Prostate gland (tissue), 2 donors: ENCODE measurements around the gene SNUPN.

Experiments
- CTCF ChIP-seq, 4 experiments: fragments of 200-600 bp in 2 of 4; fragments of 450-650 bp in 2 of 4; sonication (generic) in 2 of 4; IDR thresholded peaks; 1 replicate in 3 of 4; 2 replicates in 1 of 4; pipeline ENCODE4 v1.5.1; 2016 to 2019; ENCODE audit warnings: antibody characterized with exemption in 4 of 4, mild to moderate bottlenecking in 2 of 4, moderate library complexity in 2 of 4
- POLR2A ChIP-seq: fragments of 450-650 bp; IDR thresholded peaks from one replicate; pipeline ENCODE4 v1.6.1; 2016; ENCODE audit warnings: antibody characterized with exemption, mild to moderate bottlenecking
- POLR2AphosphoS5 ChIP-seq: sonication (generic); formaldehyde crosslinking; IDR thresholded peaks from one replicate; pipeline ENCODE4 v1.6.1; 2017; ENCODE audit warnings: antibody characterized with exemption

GRCh38 chr15:75671730-75672602 is 46.4 kb upstream of the SNUPN start:
- TF ChIP-seq CTCF (IDR thresholded peaks at IDR 0.05) (no peak), POLR2A (no peak), POLR2AphosphoS5 (no peak)
